ENCODE measurements around the gene MICAL1. TPM values are rescaled to one million over a fixed set of nuclear protein-coding genes. Genes with fewer than 3 reads are reported as not detected.

MICAL1 gene
- total RNA-seq, 1 donor from 2014 or later = 782 TPM

- H3K36me3 Mint-ChIP-seq (ENCODE audit: unreplicated experiment) = no peaks in the 10 kb centered on the region
- peaks cover 20% of the 10 kb centered on the region for H3K9me3 Mint-ChIP-seq (ENCODE audit: unreplicated experiment)
- H3K4me3 Mint-ChIP-seq (ENCODE audit: unreplicated experiment) = peak overlapping the region; percentile 20
- no peak overlapping the region for H3K27ac Mint-ChIP-seq (ENCODE audit: unreplicated experiment)
- TF ChIP-seq CTCF (IDR thresholded peaks at IDR 0.05; ENCODE audit: partially characterized antibody, unreplicated experiment) = no peak
- DNase-seq = no peak
- H3K4me1 Mint-ChIP-seq (ENCODE audit: low read depth, unreplicated experiment) = peaks cover 4% of the 10 kb centered on the region
- peaks cover 36% of the 10 kb centered on the region for H3K27me3 Mint-ChIP-seq (ENCODE audit: unreplicated experiment)
These were observed 10.2 kb downstream of the MICAL1 start for GRCh38 chr6:109445382-109445781.

- Mint-ChIP-seq H3K36me3 (ENCODE audit: unreplicated experiment) (no peaks in the 10 kb centered on the region), H3K4me1 (ENCODE audit: low read depth, unreplicated experiment) (peaks cover 1% of the 10 kb centered on the region), H3K27me3 (ENCODE audit: unreplicated experiment) (peaks cover 35% of the 10 kb centered on the region), H3K4me3 (ENCODE audit: unreplicated experiment) (no peak overlapping the region), H3K9me3 (ENCODE audit: unreplicated experiment) (peaks cover 24% of the 10 kb centered on the region), H3K27ac (ENCODE audit: unreplicated experiment) (peak overlapping the region; percentile 12)
- no peak for TF ChIP-seq CTCF (IDR thresholded peaks at IDR 0.05; ENCODE audit: partially characterized antibody, unreplicated experiment)
- no peak for DNase-seq
These were observed 12.1 kb downstream of the MICAL1 start for GRCh38 chr6:109443425-109443950.

- H3K4me1 Mint-ChIP-seq (ENCODE audit: low read depth, unreplicated experiment) = no peaks in the 10 kb centered on the region
- H3K36me3 Mint-ChIP-seq (ENCODE audit: unreplicated experiment) = no peaks in the 10 kb centered on the region
- peaks cover 30% of the 10 kb centered on the region for H3K27me3 Mint-ChIP-seq (ENCODE audit: unreplicated experiment)
- peaks cover 23% of the 10 kb centered on the region for H3K9me3 Mint-ChIP-seq (ENCODE audit: unreplicated experiment)
- no peak for TF ChIP-seq CTCF (IDR thresholded peaks at IDR 0.05; ENCODE audit: partially characterized antibody, unreplicated experiment)
- peak overlapping the region; percentile 73 for H3K27ac Mint-ChIP-seq (ENCODE audit: unreplicated experiment)
- DNase-seq = no peak
- peak overlapping the region; percentile 89 for H3K4me3 Mint-ChIP-seq (ENCODE audit: unreplicated experiment)
These were observed 13.1 kb downstream of the MICAL1 start for GRCh38 chr6:109442393-109442924.

GRCh38 chr6:109441069-109441816 is 14.3 kb downstream of the MICAL1 start:
- Mint-ChIP-seq H3K27me3 (ENCODE audit: unreplicated experiment) (peaks cover 24% of the 10 kb centered on the region), H3K9me3 (ENCODE audit: unreplicated experiment) (peaks cover 21% of the 10 kb centered on the region)

More at GRCh38 chr6:109441069-109441816, 14.3 kb downstream of the MICAL1 start:
- Mint-ChIP-seq H3K4me3 (ENCODE audit: unreplicated experiment) (peak overlapping the region; percentile 89), H3K36me3 (ENCODE audit: unreplicated experiment) (no peaks in the 10 kb centered on the region), H3K4me1 (ENCODE audit: low read depth, unreplicated experiment) (no peaks in the 10 kb centered on the region), H3K27ac (ENCODE audit: unreplicated experiment) (peak overlapping the region; percentile 64)
- TF ChIP-seq CTCF (IDR thresholded peaks at IDR 0.05; ENCODE audit: partially characterized antibody, unreplicated experiment) = no peak
- DNase-seq = peak; percentile 64

Measured in glutamatergic neuron (in vitro differentiated cells).